Loucy (cell line): ENCODE results near the gene CC2D1B.

Experiments
- H2AFZ ChIP-seq: fragments of 200-600 bp; sonication (generic); 2 replicates; pipeline ENCODE4 v1.6.0; 2016; ENCODE audit warnings: antibody characterized with exemption, mild to moderate bottlenecking, low read length, moderate library complexity
- H3F3A ChIP-seq: fragments of 200-600 bp; 2 replicates; pipeline ENCODE4 v1.6.0; 2016; ENCODE audit warnings: antibody characterized with exemption, low read depth, mild to moderate bottlenecking
- H3K27me3 ChIP-seq: fragments of 200-600 bp; sonication (generic); 2 replicates; pipeline ENCODE4 v1.6.1; 2014; ENCODE audit warnings: low read length, mild to moderate bottlenecking; ENCODE audit not compliant: insufficient read depth, poor library complexity, severe bottlenecking
- H3K36me3 ChIP-seq: fragments of 200-600 bp; sonication (generic); 2 replicates; pipeline ENCODE4 v1.6.1; 2016; ENCODE audit warnings: low read length; ENCODE audit not compliant: insufficient read depth
- H3K4me1 ChIP-seq: fragments of 200-600 bp; sonication (generic); 2 replicates; pipeline ENCODE4 v1.5.1; 2014; ENCODE audit warnings: low read length, mild to moderate bottlenecking; ENCODE audit not compliant: insufficient read depth, poor library complexity, severe bottlenecking
- H3K4me2 ChIP-seq: fragments of 200-600 bp; sonication (generic); 2 replicates; pipeline ENCODE4 v1.6.0; 2014; ENCODE audit warnings: antibody characterized with exemption, low read length, low read depth, mild to moderate bottlenecking; ENCODE audit not compliant: poor library complexity, severe bottlenecking
- H3K4me3 ChIP-seq: fragments of 200-600 bp; sonication (generic); 2 replicates; pipeline ENCODE4 v1.5.1; 2014; ENCODE audit warnings: low read length, mild to moderate bottlenecking, mixed read lengths; ENCODE audit not compliant: poor library complexity, severe bottlenecking
- H3K79me2 ChIP-seq: fragments of 200-600 bp; sonication (generic); 2 replicates; pipeline ENCODE4 v1.6.1; 2014; ENCODE audit warnings: low read length; ENCODE audit not compliant: insufficient read depth
- H3K9ac ChIP-seq: fragments of 200-600 bp; sonication (generic); 2 replicates; pipeline ENCODE4 v1.6.0; 2014; ENCODE audit warnings: mild to moderate bottlenecking, low read depth, low read length, moderate library complexity; ENCODE audit not compliant: poor library complexity, severe bottlenecking
- H3K9me2 ChIP-seq: fragments of 200-600 bp; sonication (generic); replicated peaks from 2 replicates; pipeline ENCODE4 v1.6.1; 2016; ENCODE audit warnings: low read depth, low read length, mixed read lengths
- H3K9me3 ChIP-seq: fragments of 200-600 bp; sonication (generic); 2 replicates; pipeline ENCODE4 v1.6.1; 2014; ENCODE audit warnings: mild to moderate bottlenecking, antibody characterized with exemption, low read length, low read depth; ENCODE audit not compliant: insufficient read depth
- H4K20me1 ChIP-seq: fragments of 200-600 bp; sonication (generic); 2 replicates; pipeline ENCODE4 v1.6.0; 2014; ENCODE audit warnings: antibody characterized with exemption, low read length, mild to moderate bottlenecking; ENCODE audit not compliant: insufficient read depth, poor library complexity, severe bottlenecking
- CTCF ChIP-seq: fragments of 200-600 bp; sonication (generic); conservative IDR thresholded peaks from 2 replicates; pipeline ENCODE4 v1.5.1; 2014; ENCODE audit warnings: mild to moderate bottlenecking, antibody characterized with exemption, low read length
- EZH2phosphoT487 ChIP-seq: fragments of 200-600 bp; IDR thresholded peaks from 2 replicates; pipeline ENCODE4 v1.6.1; 2018; ENCODE audit warnings: antibody characterized with exemption, mild to moderate bottlenecking, moderate library complexity, borderline replicate concordance

Gene CC2D1B

GRCh38 chr1:52352690-52353089, 13.3 kb downstream of the CC2D1B start:
- no peaks in the 10 kb centered on the region for H3K79me2 ChIP-seq
- no peaks in the 10 kb centered on the region for H3F3A ChIP-seq
- H4K20me1 ChIP-seq: no peaks in the 10 kb centered on the region
- H2AFZ ChIP-seq: no peak overlapping the region
- no peak overlapping the region for H3K4me2 ChIP-seq
- H3K9me3 ChIP-seq: no peaks in the 10 kb centered on the region
- no peak for TF ChIP-seq EZH2phosphoT487
- no peak for TF ChIP-seq CTCF
- no peaks in the 10 kb centered on the region for H3K9me2 ChIP-seq
- no peaks in the 10 kb centered on the region for H3K27me3 ChIP-seq
- H3K4me3 ChIP-seq: no peak overlapping the region
- peaks cover 4% of the 10 kb centered on the region for H3K4me1 ChIP-seq
- H3K36me3 ChIP-seq: peaks cover 41% of the 10 kb centered on the region; the same call in 1 of the 2 replicates
- no peak overlapping the region for H3K9ac ChIP-seq

GRCh38 chr1:52348704-52349300, 17.2 kb downstream of the CC2D1B start:
- no peak overlapping the region for H2AFZ ChIP-seq
- H3K4me1 ChIP-seq: peaks cover 4% of the 10 kb centered on the region
- H3K9me2 ChIP-seq: no peaks in the 10 kb centered on the region
- no peaks in the 10 kb centered on the region for H3K79me2 ChIP-seq
- no peaks in the 10 kb centered on the region for H3K27me3 ChIP-seq
- H4K20me1 ChIP-seq: no peaks in the 10 kb centered on the region
- H3K4me2 ChIP-seq: no peak overlapping the region
- TF ChIP-seq CTCF (0 out of 2 replicates have a peak, but pooled peaks have one; percentile 22), EZH2phosphoT487 (no peak)
- H3K36me3 ChIP-seq: peaks cover 2% of the 10 kb centered on the region; the same call in 1 of the 2 replicates
- no peaks in the 10 kb centered on the region for H3F3A ChIP-seq
- H3K9me3 ChIP-seq: no peaks in the 10 kb centered on the region
- no peak overlapping the region for H3K9ac ChIP-seq
- no peak overlapping the region for H3K4me3 ChIP-seq

DNA sequence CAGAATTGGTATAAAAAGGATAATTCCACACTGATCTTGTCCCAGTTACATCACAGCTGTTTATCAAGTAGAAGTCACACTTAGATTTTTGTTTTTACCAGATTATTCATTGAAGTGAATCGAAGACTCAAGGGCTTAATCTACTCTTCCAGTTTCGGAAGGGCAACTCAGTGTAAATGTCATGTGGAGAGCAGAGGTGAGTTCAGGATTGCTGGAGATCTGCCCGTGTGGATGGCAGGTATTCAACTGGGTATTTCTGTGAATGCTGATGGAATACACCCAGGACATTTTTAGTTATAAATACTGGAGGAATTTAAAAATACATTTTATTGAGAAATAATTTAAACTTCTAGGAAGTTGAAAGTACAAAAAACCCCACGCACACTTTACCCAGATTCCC, 19.4 kb downstream of the CC2D1B start:
- TF ChIP-seq EZH2phosphoT487 (no peak), CTCF (no peak)
- H2AFZ ChIP-seq: no peak overlapping the region
- H3K9me3 ChIP-seq: no peaks in the 10 kb centered on the region
- H3K4me1 ChIP-seq: peaks cover 4% of the 10 kb centered on the region
- H4K20me1 ChIP-seq: no peaks in the 10 kb centered on the region
- no peaks in the 10 kb centered on the region; the same call in 1 of the 2 replicates for H3K36me3 ChIP-seq
- no peaks in the 10 kb centered on the region for H3K79me2 ChIP-seq
- no peaks in the 10 kb centered on the region for H3K9me2 ChIP-seq
- H3F3A ChIP-seq: no peaks in the 10 kb centered on the region
- H3K4me3 ChIP-seq: no peak overlapping the region
- no peak overlapping the region for H3K9ac ChIP-seq
- no peaks in the 10 kb centered on the region for H3K27me3 ChIP-seq
- H3K4me2 ChIP-seq: no peak overlapping the region
